HepG2 (cell line): ENCODE results near the gene RBCK1. TPM values are rescaled to one million over a fixed set of nuclear protein-coding genes. Genes with fewer than 3 reads are reported as not detected.

Experiments used
- ATF3 ChIP-seq: sonication (generic); formaldehyde crosslinking; IDR thresholded peaks from 2 replicates; pipeline ENCODE4 v1.4.0; 2020; ENCODE audit warnings: missing genetic modification reagents
- KMT2B ChIP-seq: IDR thresholded peaks from 2 replicates; pipeline ENCODE4 v1.6.1; 2016; ENCODE audit warnings: missing genetic modification reagents, missing compliant biosample characterization
- SNAPC4 ChIP-seq: sonication (generic); formaldehyde crosslinking; IDR thresholded peaks from 2 replicates; pipeline ENCODE4 v1.4.0; 2020; ENCODE audit warnings: mild to moderate bottlenecking, missing genetic modification reagents
- STAG1 ChIP-seq: sonication (generic); formaldehyde crosslinking; IDR thresholded peaks from 2 replicates; pipeline ENCODE4 v1.4.0; 2020; ENCODE audit warnings: missing genetic modification reagents
- WIZ ChIP-seq: sonication (generic); formaldehyde crosslinking; IDR thresholded peaks from 2 replicates; pipeline ENCODE4 v1.5.1; 2020; ENCODE audit warnings: mild to moderate bottlenecking, missing genetic modification reagents
- ZNF790 ChIP-seq: sonication (generic); formaldehyde crosslinking; IDR thresholded peaks from 2 replicates; pipeline ENCODE4 v1.8.0; 2022; ENCODE audit warnings: missing genetic modification reagents, mild to moderate bottlenecking, borderline replicate concordance
- polyA plus RNA-seq, 8 experiments: library from polyadenylated mRNA; depleted of rRNA in 3 of 8; stranded (reverse) in 7 of 8; unstranded in 1 of 8; fragments of >200 nt; fragmentation: Illumina TruSeq in 4 of 8; extraction: Trizol in 4 of 8; gene quantifications; 2 replicates each; pipeline versions ENCODE4 v1.2.1 to v1.2.3, GENCODE V29; 2011 to 2016; ENCODE audit warnings: low read depth in 4 of 8, missing spikeins in 1 of 8, mixed read lengths in 1 of 8; ENCODE audit not compliant: insufficient read depth in 1 of 8
- total RNA-seq, 5 experiments: library from RNA; depleted of rRNA; stranded (reverse); fragments of >200 nt; fragmentation: Illumina TruSeq; extraction: Trizol; gene quantifications; 2 replicates each; pipeline ENCODE4 v1.2.3, GENCODE V29; 2016; ENCODE audit warnings: low read depth in 1 of 5
- TF ChIP-seq, protein P1 (sequence below): IDR thresholded peaks from 2 replicates; pipeline ENCODE4 v1.6.1; 2012; ENCODE audit warnings: low read depth, low read length, improper control_type of control experiment
- TF ChIP-seq, protein P2 (sequence below): sonication (generic); formaldehyde crosslinking; IDR thresholded peaks from 2 replicates; pipeline ENCODE4 v1.5.0; 2020; ENCODE audit warnings: mild to moderate bottlenecking, missing genetic modification reagents, borderline replicate concordance
- TF ChIP-seq, protein P3 (sequence below): IDR thresholded peaks from 2 replicates; pipeline ENCODE4 v1.6.1; 2016
- TF ChIP-seq, protein P4 (sequence below): sonication (generic); formaldehyde crosslinking; conservative IDR thresholded peaks from 2 replicates; pipeline ENCODE4 v1.4.0; 2020; ENCODE audit warnings: missing genetic modification reagents

RBCK1 gene
- total and polyA plus RNA-seq, 2 of the 13 experiments (the other 11 are each of a cell fraction or from before 2014, with no cell fraction given) = 149 to 215 TPM

- TF ChIP-seq, protein P1, sequence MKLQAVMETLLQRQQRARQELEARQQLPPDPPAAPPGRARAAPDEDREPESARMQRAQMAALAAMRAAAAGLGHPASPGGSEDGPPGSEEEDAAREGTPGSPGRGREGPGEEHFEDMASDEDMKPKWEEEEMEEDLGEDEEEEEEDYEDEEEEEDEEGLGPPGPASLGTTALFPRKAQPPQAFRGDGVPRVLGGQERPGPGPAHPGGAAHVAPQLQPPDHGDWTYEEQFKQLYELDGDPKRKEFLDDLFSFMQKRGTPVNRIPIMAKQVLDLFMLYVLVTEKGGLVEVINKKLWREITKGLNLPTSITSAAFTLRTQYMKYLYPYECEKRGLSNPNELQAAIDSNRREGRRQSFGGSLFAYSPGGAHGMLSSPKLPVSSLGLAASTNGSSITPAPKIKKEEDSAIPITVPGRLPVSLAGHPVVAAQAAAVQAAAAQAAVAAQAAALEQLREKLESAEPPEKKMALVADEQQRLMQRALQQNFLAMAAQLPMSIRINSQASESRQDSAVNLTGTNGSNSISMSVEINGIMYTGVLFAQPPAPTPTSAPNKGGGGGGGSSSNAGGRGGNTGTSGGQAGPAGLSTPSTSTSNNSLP = peak; percentile 19; the same call in 1 of the 2 replicates
- TF ChIP-seq SNAPC4 (CRISPR knock-in tag) = peak; percentile 80; the same call in 1 of the 2 replicates
- TF ChIP-seq, protein P2, sequence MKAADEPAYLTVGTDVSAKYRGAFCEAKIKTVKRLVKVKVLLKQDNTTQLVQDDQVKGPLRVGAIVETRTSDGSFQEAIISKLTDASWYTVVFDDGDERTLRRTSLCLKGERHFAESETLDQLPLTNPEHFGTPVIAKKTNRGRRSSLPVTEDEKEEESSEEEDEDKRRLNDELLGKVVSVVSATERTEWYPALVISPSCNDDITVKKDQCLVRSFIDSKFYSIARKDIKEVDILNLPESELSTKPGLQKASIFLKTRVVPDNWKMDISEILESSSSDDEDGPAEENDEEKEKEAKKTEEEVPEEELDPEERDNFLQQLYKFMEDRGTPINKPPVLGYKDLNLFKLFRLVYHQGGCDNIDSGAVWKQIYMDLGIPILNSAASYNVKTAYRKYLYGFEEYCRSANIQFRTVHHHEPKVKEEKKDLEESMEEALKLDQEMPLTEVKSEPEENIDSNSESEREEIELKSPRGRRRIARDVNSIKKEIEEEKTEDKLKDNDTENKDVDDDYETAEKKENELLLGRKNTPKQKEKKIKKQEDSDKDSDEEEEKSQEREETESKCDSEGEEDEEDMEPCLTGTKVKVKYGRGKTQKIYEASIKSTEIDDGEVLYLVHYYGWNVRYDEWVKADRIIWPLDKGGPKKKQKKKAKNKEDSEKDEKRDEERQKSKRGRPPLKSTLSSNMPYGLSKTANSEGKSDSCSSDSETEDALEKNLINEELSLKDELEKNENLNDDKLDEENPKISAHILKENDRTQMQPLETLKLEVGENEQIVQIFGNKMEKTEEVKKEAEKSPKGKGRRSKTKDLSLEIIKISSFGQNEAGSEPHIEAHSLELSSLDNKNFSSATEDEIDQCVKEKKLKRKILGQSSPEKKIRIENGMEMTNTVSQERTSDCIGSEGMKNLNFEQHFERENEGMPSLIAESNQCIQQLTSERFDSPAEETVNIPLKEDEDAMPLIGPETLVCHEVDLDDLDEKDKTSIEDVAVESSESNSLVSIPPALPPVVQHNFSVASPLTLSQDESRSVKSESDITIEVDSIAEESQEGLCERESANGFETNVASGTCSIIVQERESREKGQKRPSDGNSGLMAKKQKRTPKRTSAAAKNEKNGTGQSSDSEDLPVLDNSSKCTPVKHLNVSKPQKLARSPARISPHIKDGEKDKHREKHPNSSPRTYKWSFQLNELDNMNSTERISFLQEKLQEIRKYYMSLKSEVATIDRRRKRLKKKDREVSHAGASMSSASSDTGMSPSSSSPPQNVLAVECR = peak; percentile 39; the same call in 1 of the 2 replicates
- TF ChIP-seq, protein P3, sequence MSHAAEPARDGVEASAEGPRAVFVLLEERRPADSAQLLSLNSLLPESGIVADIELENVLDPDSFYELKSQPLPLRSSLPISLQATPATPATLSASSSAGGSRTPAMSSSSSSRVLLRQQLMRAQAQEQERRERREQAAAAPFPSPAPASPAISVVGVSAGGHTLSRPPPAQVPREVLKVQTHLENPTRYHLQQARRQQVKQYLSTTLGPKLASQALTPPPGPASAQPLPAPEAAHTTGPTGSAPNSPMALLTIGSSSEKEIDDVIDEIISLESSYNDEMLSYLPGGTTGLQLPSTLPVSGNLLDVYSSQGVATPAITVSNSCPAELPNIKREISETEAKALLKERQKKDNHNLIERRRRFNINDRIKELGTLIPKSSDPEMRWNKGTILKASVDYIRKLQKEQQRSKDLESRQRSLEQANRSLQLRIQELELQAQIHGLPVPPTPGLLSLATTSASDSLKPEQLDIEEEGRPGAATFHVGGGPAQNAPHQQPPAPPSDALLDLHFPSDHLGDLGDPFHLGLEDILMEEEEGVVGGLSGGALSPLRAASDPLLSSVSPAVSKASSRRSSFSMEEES (CRISPR knock-in tag) = peak; percentile 67
- 0 out of 2 replicates have a peak, but pooled peaks have one; percentile 51 for TF ChIP-seq WIZ
- TF ChIP-seq, protein P4, sequence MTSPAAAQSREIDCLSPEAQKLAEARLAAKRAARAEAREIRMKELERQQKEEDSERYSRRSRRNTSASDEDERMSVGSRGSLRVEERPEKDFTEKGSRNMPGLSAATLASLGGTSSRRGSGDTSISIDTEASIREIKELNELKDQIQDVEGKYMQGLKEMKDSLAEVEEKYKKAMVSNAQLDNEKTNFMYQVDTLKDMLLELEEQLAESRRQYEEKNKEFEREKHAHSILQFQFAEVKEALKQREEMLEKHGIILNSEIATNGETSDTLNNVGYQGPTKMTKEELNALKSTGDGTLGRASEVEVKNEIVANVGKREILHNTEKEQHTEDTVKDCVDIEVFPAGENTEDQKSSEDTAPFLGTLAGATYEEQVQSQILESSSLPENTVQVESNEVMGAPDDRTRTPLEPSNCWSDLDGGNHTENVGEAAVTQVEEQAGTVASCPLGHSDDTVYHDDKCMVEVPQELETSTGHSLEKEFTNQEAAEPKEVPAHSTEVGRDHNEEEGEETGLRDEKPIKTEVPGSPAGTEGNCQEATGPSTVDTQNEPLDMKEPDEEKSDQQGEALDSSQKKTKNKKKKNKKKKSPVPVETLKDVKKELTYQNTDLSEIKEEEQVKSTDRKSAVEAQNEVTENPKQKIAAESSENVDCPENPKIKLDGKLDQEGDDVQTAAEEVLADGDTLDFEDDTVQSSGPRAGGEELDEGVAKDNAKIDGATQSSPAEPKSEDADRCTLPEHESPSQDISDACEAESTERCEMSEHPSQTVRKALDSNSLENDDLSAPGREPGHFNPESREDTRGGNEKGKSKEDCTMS (CRISPR knock-in tag) = peak; percentile 68; the same call in 1 of the 2 replicates
- peak; percentile 26; the same call in 1 of the 2 replicates for TF ChIP-seq ATF3 (CRISPR knock-in tag)
- no peak for TF ChIP-seq ZNF790 (CRISPR knock-in tag)
- TF ChIP-seq STAG1 (CRISPR knock-in tag) = peak; percentile 52; the same call in 1 of the 2 replicates
- no peak for TF ChIP-seq KMT2B (CRISPR knock-in tag)
Measured at GRCh38 chr20:407133-407952, 756 bp upstream of the RBCK1 start (continued).
